ENCODE data around the gene PGA5. TPM values are rescaled to one million over a fixed set of nuclear protein-coding genes. Genes with fewer than 3 reads are reported as not detected.
"Not testable (repeated sequence)": the region's sequence is repeated elsewhere in the genome, so short reads cannot be mapped to it uniquely, and the experiment has no call there.

The PGA5 gene
- 0.60 and 0.69 TPM in 2 replicates for total RNA-seq
- long read RNA-seq, partial matches to known transcripts, result 0 of 2 reads
- long read RNA-seq, other reads (novel, unspliced or antisense), result 0 of 2 reads

GRCh38 chr11:61240875-61241274, at the start of gene PGA5:
Gene PGA5 (plus strand): TSS chr11:61241175. CDS start chr11:61241227, 52 bp downstream.
- H3K27ac Mint-ChIP-seq; DNase-seq (ENCODE audit: low spot score, unreplicated experiment); H3K27me3 Mint-ChIP-seq; H3K36me3 Mint-ChIP-seq (ENCODE audit: insufficient read depth); H3K4me3 Mint-ChIP-seq (ENCODE audit: low read depth); H3K9me3 Mint-ChIP-seq (ENCODE audit: low read depth); H3K4me1 Mint-ChIP-seq (ENCODE audit: low read depth): not testable (repeated sequence)

- DNase-seq (ENCODE audit: low spot score, unreplicated experiment), result no peak
- Mint-ChIP-seq H3K27me3 (peaks cover 8% of the 10 kb centered on the region), H3K9me3 (ENCODE audit: low read depth) (no peaks in the 10 kb centered on the region), H3K4me1 (ENCODE audit: low read depth) (peaks cover 4% of the 10 kb centered on the region), H3K36me3 (ENCODE audit: insufficient read depth) (no peaks in the 10 kb centered on the region), H3K27ac (no peak overlapping the region), H3K4me3 (ENCODE audit: low read depth) (no peak overlapping the region)
- TF ChIP-seq, protein P1, sequence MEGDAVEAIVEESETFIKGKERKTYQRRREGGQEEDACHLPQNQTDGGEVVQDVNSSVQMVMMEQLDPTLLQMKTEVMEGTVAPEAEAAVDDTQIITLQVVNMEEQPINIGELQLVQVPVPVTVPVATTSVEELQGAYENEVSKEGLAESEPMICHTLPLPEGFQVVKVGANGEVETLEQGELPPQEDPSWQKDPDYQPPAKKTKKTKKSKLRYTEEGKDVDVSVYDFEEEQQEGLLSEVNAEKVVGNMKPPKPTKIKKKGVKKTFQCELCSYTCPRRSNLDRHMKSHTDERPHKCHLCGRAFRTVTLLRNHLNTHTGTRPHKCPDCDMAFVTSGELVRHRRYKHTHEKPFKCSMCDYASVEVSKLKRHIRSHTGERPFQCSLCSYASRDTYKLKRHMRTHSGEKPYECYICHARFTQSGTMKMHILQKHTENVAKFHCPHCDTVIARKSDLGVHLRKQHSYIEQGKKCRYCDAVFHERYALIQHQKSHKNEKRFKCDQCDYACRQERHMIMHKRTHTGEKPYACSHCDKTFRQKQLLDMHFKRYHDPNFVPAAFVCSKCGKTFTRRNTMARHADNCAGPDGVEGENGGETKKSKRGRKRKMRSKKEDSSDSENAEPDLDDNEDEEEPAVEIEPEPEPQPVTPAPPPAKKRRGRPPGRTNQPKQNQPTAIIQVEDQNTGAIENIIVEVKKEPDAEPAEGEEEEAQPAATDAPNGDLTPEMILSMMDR (IDR thresholded peaks at IDR 0.05; ENCODE audit: unreplicated experiment), result no peak
Observed at GRCh38 chr11:61193596-61193995, 47.4 kb upstream of the PGA5 start.

DNA sequence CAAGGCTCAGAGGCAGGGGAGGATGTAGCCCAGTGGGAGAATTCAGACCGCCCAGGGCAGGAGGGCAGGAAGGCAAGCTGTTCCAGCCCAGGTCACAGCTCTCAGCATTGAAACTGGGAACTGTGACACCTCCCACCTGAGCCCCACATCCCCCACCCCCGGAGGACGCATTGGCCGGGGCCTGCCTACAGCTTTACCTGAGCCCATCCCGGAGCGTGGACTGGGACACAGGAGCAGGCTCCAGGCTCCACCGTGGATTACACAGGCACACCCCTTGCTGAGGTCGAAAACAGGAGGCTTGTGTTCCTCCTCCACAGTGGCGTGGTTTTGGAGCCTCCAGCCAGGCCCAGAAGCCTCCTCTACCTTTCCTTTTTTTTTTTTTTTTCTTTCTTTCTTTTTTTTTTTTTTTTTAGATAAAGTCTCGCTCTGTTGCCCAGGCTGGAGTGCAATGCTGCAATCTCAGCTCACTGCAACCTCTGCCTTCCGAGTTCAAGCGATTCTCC, 46.8 kb upstream of the PGA5 start:
- Mint-ChIP-seq H3K36me3 (ENCODE audit: insufficient read depth) (no peaks in the 10 kb centered on the region), H3K27ac (no peak overlapping the region), H3K4me3 (ENCODE audit: low read depth) (no peak overlapping the region), H3K9me3 (ENCODE audit: low read depth) (peaks cover 4% of the 10 kb centered on the region), H3K27me3 (peaks cover 8% of the 10 kb centered on the region), H3K4me1 (ENCODE audit: low read depth) (peaks cover 4% of the 10 kb centered on the region)
- TF ChIP-seq, protein P1 (IDR thresholded peaks at IDR 0.05; ENCODE audit: unreplicated experiment), result no peak
- DNase-seq (ENCODE audit: low spot score, unreplicated experiment), result no peak

GRCh38 chr11:61194981-61195695, 45.8 kb upstream of the PGA5 start:
- peaks cover 4% of the 10 kb centered on the region for H3K4me1 Mint-ChIP-seq (ENCODE audit: low read depth)
- H3K27me3 Mint-ChIP-seq, result peaks cover 8% of the 10 kb centered on the region
- H3K4me3 Mint-ChIP-seq (ENCODE audit: low read depth), result no peak overlapping the region
- H3K9me3 Mint-ChIP-seq (ENCODE audit: low read depth), result peaks cover 4% of the 10 kb centered on the region
- DNase-seq (ENCODE audit: low spot score, unreplicated experiment), result no peak
- no peak overlapping the region for H3K27ac Mint-ChIP-seq
- TF ChIP-seq, protein P1 (IDR thresholded peaks at IDR 0.05; ENCODE audit: unreplicated experiment), result no peak
- no peaks in the 10 kb centered on the region for H3K36me3 Mint-ChIP-seq (ENCODE audit: insufficient read depth)

DNA sequence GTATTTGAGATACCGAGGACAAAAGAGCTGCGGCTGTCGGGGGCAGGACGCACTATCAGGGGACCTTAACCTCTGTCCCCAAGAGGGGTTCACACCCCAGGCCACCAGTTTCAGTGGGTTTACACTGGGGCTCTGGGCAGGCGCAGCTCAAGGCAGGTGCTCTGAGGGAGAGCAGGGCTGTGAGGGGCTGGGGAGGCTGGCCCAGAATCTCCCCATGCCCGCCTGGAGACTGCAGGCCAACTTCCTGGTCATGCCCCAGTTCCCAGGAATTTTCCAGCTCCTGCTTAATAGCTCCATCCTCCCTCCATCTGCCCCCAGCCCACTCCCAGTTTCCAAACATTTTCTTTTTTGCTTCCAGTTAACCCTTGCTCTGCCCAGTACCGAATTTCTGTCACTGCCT, 45.3 kb upstream of the PGA5 start:
- H3K4me3 Mint-ChIP-seq (ENCODE audit: low read depth), result no peak overlapping the region
- no peak overlapping the region for H3K27ac Mint-ChIP-seq
- no peaks in the 10 kb centered on the region for H3K36me3 Mint-ChIP-seq (ENCODE audit: insufficient read depth)
- H3K4me1 Mint-ChIP-seq (ENCODE audit: low read depth), result peaks cover 4% of the 10 kb centered on the region
- H3K9me3 Mint-ChIP-seq (ENCODE audit: low read depth), result peaks cover 4% of the 10 kb centered on the region
- TF ChIP-seq, protein P1 (IDR thresholded peaks at IDR 0.05; ENCODE audit: unreplicated experiment), result no peak
- H3K27me3 Mint-ChIP-seq, result peaks cover 8% of the 10 kb centered on the region
- no peak for DNase-seq (ENCODE audit: low spot score, unreplicated experiment)

GRCh38 chr11:61198361-61198760, 42.6 kb upstream of the PGA5 start:
- TF ChIP-seq, protein P1 (IDR thresholded peaks at IDR 0.05; ENCODE audit: unreplicated experiment), result no peak
- H3K36me3 Mint-ChIP-seq (ENCODE audit: insufficient read depth), result no peaks in the 10 kb centered on the region
- peaks cover 4% of the 10 kb centered on the region for H3K9me3 Mint-ChIP-seq (ENCODE audit: low read depth)
- DNase-seq (ENCODE audit: low spot score, unreplicated experiment), result no peak
- peaks cover 7% of the 10 kb centered on the region for H3K4me1 Mint-ChIP-seq (ENCODE audit: low read depth)
- H3K27me3 Mint-ChIP-seq, result peaks cover 15% of the 10 kb centered on the region
- no peak overlapping the region for H3K27ac Mint-ChIP-seq
- no peak overlapping the region for H3K4me3 Mint-ChIP-seq (ENCODE audit: low read depth)

All from progenitor cell of endocrine pancreas (in vitro differentiated cells).